GM12878 (cell line): ENCODE data around the gene CEP68. TPM values are rescaled to one million over a fixed set of nuclear protein-coding genes. Genes with fewer than 3 reads are reported as not detected.
A peak's percentile ranks its signal among the peaks of the same experiment; 100 is the strongest.

ENCODE experiments used
- ATAC-seq: fragments of 200-7000 bp; cut with Tn5 transposase; 3 replicates; pipeline ENCODE4 v1.9.1; 2020; ENCODE audit warnings: mild to moderate bottlenecking, moderate library complexity
- BruUV-seq: library from RNA; stranded (reverse); fragments of 400-500 nt; replicated peaks from 2 replicates; lab custom pipeline; 2021; lab: Mats Ljungman, UMichigan
- CTCF ChIA-PET: fragments of 300-600 bp; sonication (Branson Sonifier 250); formaldehyde crosslinking; extraction: SDS; loops from one replicate; lab custom pipeline; 2021; ENCODE audit warnings: inconsistent platforms; lab: Yijun Ruan, JAX
- POLR2A ChIA-PET: fragments of 350-600 bp; formaldehyde crosslinking; extraction: SDS; loops from one replicate; lab custom pipeline; 2021; ENCODE audit warnings: inconsistent platforms; lab: Charles Lee
- RAD21 ChIA-PET: fragments of 300-600 bp; sonication (Branson Sonifier 250); formaldehyde crosslinking; loops from one replicate; lab custom pipeline; 2023; ENCODE audit warnings: antibody characterized with exemption; ENCODE audit not compliant: unreplicated experiment; lab: Charles Lee
- SMC1A ChIA-PET: fragments of 300-600 bp; sonication (Branson Sonifier 250); formaldehyde crosslinking; loops from one replicate; lab custom pipeline; 2023; ENCODE audit not compliant: unreplicated experiment, uncharacterized antibody; lab: Charles Lee
- DNase-seq: peaks from one replicate; pipeline ENCODE4 v3.0.0-alpha.2; 2011; ENCODE audit warnings: low read depth, low spot score
- FAIRE-seq: peaks from 3 replicates; lab custom pipeline; 2011; peaks lifted over from hg19 to GRCh38; lab: Jason Lieb, UNC
- H2AFZ ChIP-seq: 2 replicates; pipeline ENCODE4 v1.6.0; 2011; ENCODE audit warnings: low read depth, low read length, control low read depth; ENCODE audit not compliant: control insufficient read depth
- H3K27ac ChIP-seq: 2 replicates; pipeline ENCODE4 v1.5.1; 2011; ENCODE audit warnings: control low read depth; ENCODE audit not compliant: control insufficient read depth, insufficient read depth
- H3K27me3 ChIP-seq, 2 experiments: replicated peaks in 1 of 2; 2 replicates each; pipeline versions ENCODE4 v1.6.0 to v1.6.1; 2011; ENCODE audit warnings: low read length in 1 of 2; ENCODE audit not compliant: control insufficient read depth in 2 of 2, insufficient read depth in 2 of 2
- H3K36me3 ChIP-seq, 2 experiments: 2 replicates each; pipeline ENCODE4 v1.5.1; 2011; ENCODE audit warnings: low read length in 1 of 2; ENCODE audit not compliant: control insufficient read depth in 2 of 2, insufficient read depth in 2 of 2
- H3K4me1 ChIP-seq: 2 replicates; pipeline ENCODE4 v1.6.1; 2011; ENCODE audit warnings: mild to moderate bottlenecking, low read length, moderate library complexity, mixed read lengths; ENCODE audit not compliant: control insufficient read depth, insufficient read depth
- H3K4me2 ChIP-seq: 2 replicates; pipeline ENCODE4 v1.6.0; 2011; ENCODE audit warnings: control low read depth; ENCODE audit not compliant: control insufficient read depth, insufficient read depth
- H3K4me3 ChIP-seq: fragments of 200-600 bp; sonication (generic); 2 replicates; pipeline ENCODE4 v1.5.1; 2016
- H3K79me2 ChIP-seq: 2 replicates; pipeline ENCODE4 v1.6.0; 2011; ENCODE audit warnings: low read length; ENCODE audit not compliant: control insufficient read depth, insufficient read depth
- H3K9ac ChIP-seq: 2 replicates; pipeline ENCODE4 v1.8.0; 2011; ENCODE audit warnings: low read length, control low read depth, mixed read lengths; ENCODE audit not compliant: control insufficient read depth, insufficient read depth
- H3K9me3 ChIP-seq: replicated peaks from 3 replicates; pipeline ENCODE4 v1.5.1; 2011; ENCODE audit warnings: mild to moderate bottlenecking, low read length; ENCODE audit not compliant: control insufficient read depth, insufficient read depth
- H4K20me1 ChIP-seq: 2 replicates; pipeline ENCODE4 v1.6.0; 2011; ENCODE audit not compliant: control insufficient read depth, insufficient read depth
- ATF3 ChIP-seq: IDR thresholded peaks from 2 replicates; pipeline ENCODE4 v1.6.1; 2011; ENCODE audit warnings: low read depth, mild to moderate bottlenecking, low read length, moderate library complexity, borderline replicate concordance; ENCODE audit errors: extremely low read depth
- ATF7 ChIP-seq: fragments of 450-650 bp; IDR thresholded peaks from 2 replicates; pipeline ENCODE4 v1.6.1; 2016; ENCODE audit warnings: low read depth, mild to moderate bottlenecking
- BHLHE40 ChIP-seq, 2 experiments: fragments of 450-650 bp in 1 of 2; IDR thresholded peaks; 2 replicates each; pipeline ENCODE4 v1.6.1; 2011 to 2017; ENCODE audit warnings: low read depth in 2 of 2, borderline replicate concordance in 1 of 2, improper control_type of control experiment in 1 of 2, low read length in 1 of 2, mild to moderate bottlenecking in 1 of 2
- DPF2 ChIP-seq: fragments of 450-650 bp; IDR thresholded peaks from 2 replicates; pipeline ENCODE4 v1.6.1; 2017; ENCODE audit warnings: mild to moderate bottlenecking
- EED ChIP-seq: sonication (generic); IDR thresholded peaks from 2 replicates; pipeline ENCODE4 v1.6.1; 2016; ENCODE audit warnings: antibody characterized with exemption, low read depth
- ESRRA ChIP-seq: IDR thresholded peaks from 2 replicates; pipeline ENCODE4 v1.6.1; 2012; ENCODE audit warnings: mild to moderate bottlenecking, low read length, improper control_type of control experiment
- ETV6 ChIP-seq, 2 experiments: fragments of 450-650 bp in 1 of 2; IDR thresholded peaks in 1 of 2; conservative IDR thresholded peaks in 1 of 2; 2 replicates each; pipeline ENCODE4 v1.6.1; 2014; ENCODE audit warnings: antibody characterized with exemption in 1 of 2, borderline replicate concordance in 1 of 2, low read depth in 1 of 2, mild to moderate bottlenecking in 1 of 2, moderate library complexity in 1 of 2
- MTA2 ChIP-seq: fragments of 450-650 bp; IDR thresholded peaks from 2 replicates; pipeline ENCODE4 v1.6.1; 2016; ENCODE audit warnings: low read depth, mild to moderate bottlenecking, moderate library complexity
- NFYB ChIP-seq: IDR thresholded peaks from 2 replicates; pipeline ENCODE4 v1.6.1; 2011; ENCODE audit warnings: low read depth, mild to moderate bottlenecking, low read length, improper control_type of control experiment, moderate library complexity; ENCODE audit not compliant: insufficient read depth
- SP1 ChIP-seq: IDR thresholded peaks from one replicate; pipeline ENCODE4 v1.6.1; 2011; ENCODE audit warnings: low read depth, low read length
- SREBF1 ChIP-seq: IDR thresholded peaks from 2 replicates; pipeline ENCODE4 v1.6.1; 2012; ENCODE audit warnings: mild to moderate bottlenecking, low read length
- SREBF2 ChIP-seq: IDR thresholded peaks from 2 replicates; pipeline ENCODE4 v1.6.1; 2012; ENCODE audit warnings: mild to moderate bottlenecking, low read length
- WRNIP1 ChIP-seq: IDR thresholded peaks from 2 replicates; pipeline ENCODE4 v1.6.1; 2011; ENCODE audit warnings: low read depth, low read length, improper control_type of control experiment, borderline replicate concordance
- YBX1 ChIP-seq: fragments of 450-650 bp; IDR thresholded peaks from 2 replicates; pipeline ENCODE4 v1.6.1; 2016; ENCODE audit warnings: antibody characterized with exemption
- ZNF24 ChIP-seq: fragments of 450-650 bp; IDR thresholded peaks from 2 replicates; pipeline ENCODE4 v1.6.1; 2017; ENCODE audit warnings: antibody characterized with exemption, mild to moderate bottlenecking
- WGBS: methylation state at CpG from one replicate; pipeline ENCODE4 v1.1.6; 2016; ENCODE audit warnings: low lambda C conversion rate; ENCODE audit not compliant: insufficient replicate concordance, insufficient coverage; ENCODE audit errors: missing lambda C conversion rate; 5-methylcytosine and 5-hydroxymethylcytosine counted together
- in situ Hi-C: fragments of 300-500 bp; cut with MboI; formaldehyde crosslinking; loops from 9 replicates; pipeline ENCODE4 v1.14.3; 2018; ENCODE audit warnings: mixed read lengths
- intact Hi-C: fragments of 100-400 bp; cut with micrococcal nuclease; formaldehyde crosslinking; loops from one replicate; pipeline ENCODE4 v1.14.2; 2022; ENCODE audit not compliant: unreplicated experiment
- polyA plus RNA-seq, 11 experiments: library from polyadenylated mRNA; depleted of rRNA in 4 of 11; unstranded in 6 of 11; stranded (reverse) in 5 of 11; fragments of >200 nt; fragmentation: Nextera tagmentation in 4 of 11; fragmentation: Illumina TruSeq in 1 of 11; extraction: Ambion mirVana in 4 of 11; extraction: Trizol in 1 of 11; gene quantifications; 1 replicate in 1 of 11; 2 replicates in 10 of 11; pipeline versions ENCODE4 v1.2.1 to v1.2.3, GENCODE V29; 2011 to 2016; ENCODE audit warnings: inconsistent platforms in 2 of 11, missing spikeins in 2 of 11, low read depth in 1 of 11
- total RNA-seq, 4 experiments: library from RNA; depleted of rRNA in 3 of 4; stranded (reverse); fragments of >200 nt in 3 of 4; fragmentation: Illumina TruSeq in 1 of 4; extraction: Trizol in 1 of 4; gene quantifications; 2 replicates each; pipeline versions ENCODE4 v1.2.1 to v1.2.3, GENCODE V29; 2013 to 2021
- TF ChIP-seq, protein P1 (sequence below): IDR thresholded peaks from 2 replicates; pipeline ENCODE4 v1.6.1; 2011; ENCODE audit warnings: borderline replicate concordance, low read depth, mild to moderate bottlenecking, moderate library complexity, low read length; ENCODE audit not compliant: insufficient read depth, poor library complexity, severe bottlenecking
- TF ChIP-seq, protein P2 (sequence below): fragments of 450-650 bp; IDR thresholded peaks from 2 replicates; pipeline ENCODE4 v1.6.1; 2018; ENCODE audit warnings: mild to moderate bottlenecking, low read depth, moderate library complexity; ENCODE audit not compliant: partially characterized antibody

The CEP68 gene
- total and polyA plus RNA-seq, 10 of the 15 experiments (the other 5 are each of a cell fraction or from before 2014, with no cell fraction given) = 1.1 to 11.1 (median 7.4) TPM

DNA sequence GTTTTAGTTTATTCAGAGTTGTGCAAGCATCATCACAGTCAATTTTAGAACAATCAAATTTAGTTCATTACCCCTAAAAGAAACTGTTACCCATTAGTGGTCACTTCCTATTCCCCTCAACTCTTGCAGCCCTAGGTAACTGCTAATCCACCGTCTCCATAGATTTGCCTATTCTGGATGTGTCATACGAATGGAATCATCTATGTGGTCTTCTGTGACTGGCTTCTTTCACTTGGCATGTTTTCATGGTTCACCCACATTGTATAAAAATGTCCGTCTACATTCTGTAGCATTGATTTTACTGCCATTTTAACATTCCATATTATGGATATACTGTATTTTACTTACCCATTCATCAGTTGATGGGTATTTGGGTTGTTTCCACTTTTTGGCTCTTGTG, 5.3 kb upstream of the CEP68 start (continued):
- TF ChIP-seq YBX1 (no peak), BHLHE40 (IDR thresholded peaks at IDR 0.05; ENCODE audit: borderline replicate concordance in 1 of 2, low read depth in 2 of 2, low read length in 1 of 2) (no peak), NFYB (no peak)

DNA sequence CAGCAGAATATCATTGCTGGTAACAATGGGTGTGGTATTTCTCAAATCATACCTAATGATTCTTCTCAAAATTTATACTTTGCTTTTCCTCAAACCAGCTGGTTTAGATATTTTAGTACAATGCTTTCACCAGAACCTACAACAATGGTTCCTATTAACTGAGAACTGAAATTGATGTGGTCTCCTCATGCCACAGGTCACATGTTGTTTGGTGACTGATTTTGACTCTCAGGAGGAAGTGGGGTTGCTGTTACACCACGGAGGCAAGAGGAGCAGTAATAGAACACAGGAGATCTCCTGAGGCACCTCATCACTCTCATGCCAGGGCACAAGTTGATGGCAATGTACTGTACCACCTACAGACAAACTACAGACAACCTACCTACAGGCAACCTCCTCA, 3.0 kb upstream of the CEP68 start:
- SMC1A ChIA-PET = interaction anchor here (0.7 to 5.5 kb wide), 14 partner anchors 10 to 472 kb away, joined by 3 to 36 read pairs (median 4); no protein-coding TSS in a partner anchor
- no TSS peak for BruUV-seq
- WGBS = 4% methylated on average over 1 of the region's 1 CpG
- Histone ChIP-seq H3K36me3 (no peaks in the 10 kb centered on the region), H3K4me3 (0 out of 2 replicates have a peak overlapping the region, but pooled peaks have one; percentile 13), H3K4me2 (peak overlapping the region; percentile 97), H3K27ac (peak overlapping the region; percentile 70), H3K9me3 (peaks cover 8% of the 10 kb centered on the region; the same call in 2 of the 3 replicates), H3K79me2 (peaks cover 4% of the 10 kb centered on the region), H3K9ac (no peak overlapping the region), H4K20me1 (no peaks in the 10 kb centered on the region), H3K4me1 (peaks cover 47% of the 10 kb centered on the region), H3K27me3 (no peaks in the 10 kb centered on the region), H2AFZ (no peak overlapping the region)
- ATAC-seq = peak; percentile 71
- POLR2A ChIA-PET = interaction anchor here (0.6 to 3.8 kb wide), 8 partner anchors 12 to 175 kb away, joined by 3 to 12 read pairs (median 4); partner anchors contain the start of gene ACTR2
- peak; percentile 99 for FAIRE-seq
- CTCF ChIA-PET = interaction anchor here (0.7 to 4.5 kb wide), 11 partner anchors 12 to 186 kb away, joined by 3 to 46 read pairs (median 4); partner anchors contain the start of gene RAB1A
- in situ Hi-C loops = no loop called here
- intact Hi-C loops = no loop called here
- RAD21 ChIA-PET = interaction anchor here (1.4 to 5.5 kb wide), 6 partner anchors 12 to 138 kb away, joined by 3 to 58 read pairs (median 6); partner anchors contain the start of gene RAB1A
- DNase-seq = peak; percentile 91
- TF ChIP-seq ESRRA (no peak), WRNIP1 (0 out of 2 replicates have a peak, but pooled peaks have one; percentile 33), SREBF1 (no peak), ETV6 (conservative IDR thresholded peaks at IDR 0.05 in 1 of 2, IDR thresholded peaks at IDR 0.05 in 1 of 2; ENCODE audit: borderline replicate concordance in 1 of 2, low read depth in 1 of 2) (peak in 1 of 2 experiments; percentile 71; a peak in 2 of 4 replicates), MTA2 (peak; percentile 89), ATF7 (peak; percentile 81), EED (peak; percentile 74), ATF3 (peak; percentile 15; the same call in 1 of the 2 replicates), SP1 (peak; percentile 64), SREBF2 (no peak), DPF2 (peak; percentile 81), ZNF24 (no peak)
- TF ChIP-seq, protein P1, sequence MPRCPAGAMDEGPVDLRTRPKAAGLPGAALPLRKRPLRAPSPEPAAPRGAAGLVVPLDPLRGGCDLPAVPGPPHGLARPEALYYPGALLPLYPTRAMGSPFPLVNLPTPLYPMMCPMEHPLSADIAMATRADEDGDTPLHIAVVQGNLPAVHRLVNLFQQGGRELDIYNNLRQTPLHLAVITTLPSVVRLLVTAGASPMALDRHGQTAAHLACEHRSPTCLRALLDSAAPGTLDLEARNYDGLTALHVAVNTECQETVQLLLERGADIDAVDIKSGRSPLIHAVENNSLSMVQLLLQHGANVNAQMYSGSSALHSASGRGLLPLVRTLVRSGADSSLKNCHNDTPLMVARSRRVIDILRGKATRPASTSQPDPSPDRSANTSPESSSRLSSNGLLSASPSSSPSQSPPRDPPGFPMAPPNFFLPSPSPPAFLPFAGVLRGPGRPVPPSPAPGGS = peak; percentile 50
- TF ChIP-seq, protein P2, sequence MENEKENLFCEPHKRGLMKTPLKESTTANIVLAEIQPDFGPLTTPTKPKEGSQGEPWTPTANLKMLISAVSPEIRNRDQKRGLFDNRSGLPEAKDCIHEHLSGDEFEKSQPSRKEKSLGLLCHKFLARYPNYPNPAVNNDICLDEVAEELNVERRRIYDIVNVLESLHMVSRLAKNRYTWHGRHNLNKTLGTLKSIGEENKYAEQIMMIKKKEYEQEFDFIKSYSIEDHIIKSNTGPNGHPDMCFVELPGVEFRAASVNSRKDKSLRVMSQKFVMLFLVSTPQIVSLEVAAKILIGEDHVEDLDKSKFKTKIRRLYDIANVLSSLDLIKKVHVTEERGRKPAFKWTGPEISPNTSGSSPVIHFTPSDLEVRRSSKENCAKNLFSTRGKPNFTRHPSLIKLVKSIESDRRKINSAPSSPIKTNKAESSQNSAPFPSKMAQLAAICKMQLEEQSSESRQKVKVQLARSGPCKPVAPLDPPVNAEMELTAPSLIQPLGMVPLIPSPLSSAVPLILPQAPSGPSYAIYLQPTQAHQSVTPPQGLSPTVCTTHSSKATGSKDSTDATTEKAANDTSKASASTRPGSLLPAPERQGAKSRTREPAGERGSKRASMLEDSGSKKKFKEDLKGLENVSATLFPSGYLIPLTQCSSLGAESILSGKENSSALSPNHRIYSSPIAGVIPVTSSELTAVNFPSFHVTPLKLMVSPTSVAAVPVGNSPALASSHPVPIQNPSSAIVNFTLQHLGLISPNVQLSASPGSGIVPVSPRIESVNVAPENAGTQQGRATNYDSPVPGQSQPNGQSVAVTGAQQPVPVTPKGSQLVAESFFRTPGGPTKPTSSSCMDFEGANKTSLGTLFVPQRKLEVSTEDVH = no peak
